Measurements from ENCODE around the gene AVPR2. TPM values are rescaled to one million over a fixed set of nuclear protein-coding genes. Genes with fewer than 3 reads are reported as not detected.

AVPR2 gene
- total RNA-seq, 1 experiment from 2014 or later, result 10.6 TPM

DNA sequence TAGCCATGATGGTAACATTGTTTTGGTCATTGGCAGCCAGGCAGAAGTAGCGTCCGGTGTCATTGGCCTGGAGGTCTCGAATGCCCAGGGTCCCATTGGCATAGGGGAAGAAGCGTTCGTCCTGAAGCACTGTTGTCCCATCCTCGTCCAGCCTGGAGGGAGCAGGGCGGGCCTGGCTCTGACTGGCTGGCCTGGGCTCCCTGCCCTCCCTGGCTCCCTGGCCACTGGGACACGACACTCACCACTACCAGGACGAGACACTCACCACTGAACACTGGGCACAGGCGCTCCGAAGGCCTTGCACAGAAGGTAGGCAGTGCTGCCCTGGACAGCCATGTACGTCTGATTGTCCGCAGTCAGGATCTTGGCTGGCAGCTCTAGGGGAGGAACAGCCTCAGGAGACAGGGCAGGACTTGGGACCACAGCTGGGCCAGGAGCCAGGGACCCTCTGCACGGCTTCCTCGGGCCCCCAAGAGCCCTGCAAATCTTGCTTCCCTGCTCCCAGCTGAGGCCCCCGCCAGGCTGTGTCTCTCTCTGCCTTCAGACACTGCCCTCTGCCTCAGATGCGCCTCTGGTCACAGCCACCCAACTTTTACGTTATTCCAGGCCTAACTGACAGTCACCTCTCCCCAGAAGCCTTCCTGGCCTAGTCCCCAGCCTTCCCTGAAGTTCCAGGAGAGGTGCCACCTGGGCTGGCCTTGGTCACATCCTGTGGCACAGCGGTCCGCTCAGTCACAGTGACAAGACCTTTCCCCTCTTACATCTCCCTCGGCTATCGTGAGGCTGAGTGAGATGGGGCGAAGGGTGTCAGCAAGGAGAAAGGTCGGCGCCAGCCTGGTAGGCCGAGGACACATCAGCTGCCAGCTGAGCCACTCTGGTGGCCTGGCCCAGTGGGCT is 35.6 kb upstream of the AVPR2 start:
- H3K27me3 ChIP-seq (ENCODE audit: control insufficient read depth, insufficient read depth, low read length), result no peaks in the 10 kb centered on the region
- H3K4me1 ChIP-seq (ENCODE audit: control insufficient read depth, insufficient read depth, low read length), result peaks cover 3% of the 10 kb centered on the region
- ChIA-PET CTCF (no interaction called here), POLR2A (no interaction called here)
- no peak overlapping the region for H3K4me3 ChIP-seq (ENCODE audit: low read depth in 2 of 2, low read length in 2 of 2)
- no TSS peak for BruUV-seq (replicated peaks)
- in situ Hi-C loops (cut with HindIII; ENCODE audit: low pct_unique_long_range_greater_than_20kb, low sequenced_read_pairs) (no loop called here), intact Hi-C loops (cut with micrococcal nuclease; ENCODE audit: unreplicated experiment) (no loop called here)
- no peaks in the 10 kb centered on the region for H3K9me3 ChIP-seq (ENCODE audit: control insufficient read depth, insufficient read depth, low read depth, low read length)
- no peaks in the 10 kb centered on the region; the same call in 1 of the 2 replicates for H3K36me3 ChIP-seq (ENCODE audit: control insufficient read depth, insufficient read depth, low read length)
- ATAC-seq (no peak), DNase-seq (ENCODE audit: low read depth, low spot score) (no peak)
- H3K27ac ChIP-seq (ENCODE audit: low read length), result no peak overlapping the region
- no peak for TF ChIP-seq TCF7L2 (IDR thresholded peaks at IDR 0.05; ENCODE audit: low read depth, low read length)
- TF ChIP-seq, protein P1, sequence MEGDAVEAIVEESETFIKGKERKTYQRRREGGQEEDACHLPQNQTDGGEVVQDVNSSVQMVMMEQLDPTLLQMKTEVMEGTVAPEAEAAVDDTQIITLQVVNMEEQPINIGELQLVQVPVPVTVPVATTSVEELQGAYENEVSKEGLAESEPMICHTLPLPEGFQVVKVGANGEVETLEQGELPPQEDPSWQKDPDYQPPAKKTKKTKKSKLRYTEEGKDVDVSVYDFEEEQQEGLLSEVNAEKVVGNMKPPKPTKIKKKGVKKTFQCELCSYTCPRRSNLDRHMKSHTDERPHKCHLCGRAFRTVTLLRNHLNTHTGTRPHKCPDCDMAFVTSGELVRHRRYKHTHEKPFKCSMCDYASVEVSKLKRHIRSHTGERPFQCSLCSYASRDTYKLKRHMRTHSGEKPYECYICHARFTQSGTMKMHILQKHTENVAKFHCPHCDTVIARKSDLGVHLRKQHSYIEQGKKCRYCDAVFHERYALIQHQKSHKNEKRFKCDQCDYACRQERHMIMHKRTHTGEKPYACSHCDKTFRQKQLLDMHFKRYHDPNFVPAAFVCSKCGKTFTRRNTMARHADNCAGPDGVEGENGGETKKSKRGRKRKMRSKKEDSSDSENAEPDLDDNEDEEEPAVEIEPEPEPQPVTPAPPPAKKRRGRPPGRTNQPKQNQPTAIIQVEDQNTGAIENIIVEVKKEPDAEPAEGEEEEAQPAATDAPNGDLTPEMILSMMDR (IDR thresholded peaks at IDR 0.05), result no peak
- no peak for TF ChIP-seq POLR2AphosphoS5 (IDR thresholded peaks at IDR 0.05; ENCODE audit: low read depth, low read length)
- no peak for TF ChIP-seq SIN3A (IDR thresholded peaks at IDR 0.05; ENCODE audit: borderline replicate concordance, insufficient read depth, low read depth, low read length)
- TF ChIP-seq, protein P2, sequence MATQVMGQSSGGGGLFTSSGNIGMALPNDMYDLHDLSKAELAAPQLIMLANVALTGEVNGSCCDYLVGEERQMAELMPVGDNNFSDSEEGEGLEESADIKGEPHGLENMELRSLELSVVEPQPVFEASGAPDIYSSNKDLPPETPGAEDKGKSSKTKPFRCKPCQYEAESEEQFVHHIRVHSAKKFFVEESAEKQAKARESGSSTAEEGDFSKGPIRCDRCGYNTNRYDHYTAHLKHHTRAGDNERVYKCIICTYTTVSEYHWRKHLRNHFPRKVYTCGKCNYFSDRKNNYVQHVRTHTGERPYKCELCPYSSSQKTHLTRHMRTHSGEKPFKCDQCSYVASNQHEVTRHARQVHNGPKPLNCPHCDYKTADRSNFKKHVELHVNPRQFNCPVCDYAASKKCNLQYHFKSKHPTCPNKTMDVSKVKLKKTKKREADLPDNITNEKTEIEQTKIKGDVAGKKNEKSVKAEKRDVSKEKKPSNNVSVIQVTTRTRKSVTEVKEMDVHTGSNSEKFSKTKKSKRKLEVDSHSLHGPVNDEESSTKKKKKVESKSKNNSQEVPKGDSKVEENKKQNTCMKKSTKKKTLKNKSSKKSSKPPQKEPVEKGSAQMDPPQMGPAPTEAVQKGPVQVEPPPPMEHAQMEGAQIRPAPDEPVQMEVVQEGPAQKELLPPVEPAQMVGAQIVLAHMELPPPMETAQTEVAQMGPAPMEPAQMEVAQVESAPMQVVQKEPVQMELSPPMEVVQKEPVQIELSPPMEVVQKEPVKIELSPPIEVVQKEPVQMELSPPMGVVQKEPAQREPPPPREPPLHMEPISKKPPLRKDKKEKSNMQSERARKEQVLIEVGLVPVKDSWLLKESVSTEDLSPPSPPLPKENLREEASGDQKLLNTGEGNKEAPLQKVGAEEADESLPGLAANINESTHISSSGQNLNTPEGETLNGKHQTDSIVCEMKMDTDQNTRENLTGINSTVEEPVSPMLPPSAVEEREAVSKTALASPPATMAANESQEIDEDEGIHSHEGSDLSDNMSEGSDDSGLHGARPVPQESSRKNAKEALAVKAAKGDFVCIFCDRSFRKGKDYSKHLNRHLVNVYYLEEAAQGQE (IDR thresholded peaks at IDR 0.05; ENCODE audit: insufficient read depth in 1 of 2, low read depth in 2 of 2, low read length in 1 of 2), result no peak

DNA sequence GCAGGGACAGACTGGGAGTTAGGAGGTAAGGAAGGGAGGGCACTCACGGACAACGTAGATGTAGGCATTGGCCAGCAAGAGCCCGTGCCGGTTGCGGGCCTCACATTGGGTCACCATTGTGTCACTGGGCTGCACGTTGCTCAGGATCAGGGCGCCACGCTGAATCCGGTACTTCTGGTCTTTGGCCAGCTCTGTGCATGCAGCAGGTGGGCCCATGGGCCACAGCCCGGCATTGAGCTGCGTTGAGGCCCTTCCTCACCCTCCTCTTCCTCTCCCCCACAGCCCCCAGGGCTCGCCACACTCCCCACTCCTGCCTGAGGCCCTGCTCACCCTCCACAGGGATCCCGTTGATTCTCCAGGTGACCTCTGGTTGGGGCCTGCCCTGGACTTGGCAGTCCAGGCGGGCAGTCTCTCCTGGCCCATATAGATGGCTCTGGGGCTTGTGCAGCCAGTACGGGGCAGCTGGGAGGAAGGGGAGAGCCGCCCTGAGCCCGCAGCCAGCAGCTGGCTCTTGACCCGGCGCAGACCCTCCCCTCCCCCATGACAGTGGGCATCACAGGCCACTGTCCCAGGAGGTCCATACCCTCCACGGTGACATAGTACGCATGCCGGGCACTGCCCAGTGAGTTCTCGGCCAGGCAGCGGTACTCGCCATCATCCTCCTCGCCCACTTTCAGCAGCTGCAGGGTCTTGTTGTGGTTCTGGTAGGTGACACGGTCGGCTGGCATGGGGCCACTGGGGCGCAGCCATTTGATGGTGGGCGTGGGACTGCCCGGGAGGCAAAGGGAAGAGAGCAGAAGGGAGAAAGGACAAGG is 34.8 kb upstream of the AVPR2 start:
- ChIA-PET CTCF (no interaction called here), POLR2A (interaction anchor here (0.5 kb wide), 1 partner anchor 20 kb away, joined by 13 read pairs; no protein-coding TSS in a partner anchor)
- Histone ChIP-seq H3K27me3 (ENCODE audit: control insufficient read depth, insufficient read depth, low read length) (no peaks in the 10 kb centered on the region), H3K4me1 (ENCODE audit: control insufficient read depth, insufficient read depth, low read length) (peaks cover 10% of the 10 kb centered on the region), H3K4me3 (ENCODE audit: low read depth in 2 of 2, low read length in 2 of 2) (no peak overlapping the region), H3K36me3 (ENCODE audit: control insufficient read depth, insufficient read depth, low read length) (no peaks in the 10 kb centered on the region; the same call in 1 of the 2 replicates), H3K27ac (ENCODE audit: low read length) (no peak overlapping the region), H3K9me3 (ENCODE audit: control insufficient read depth, insufficient read depth, low read depth, low read length) (no peaks in the 10 kb centered on the region)
- TSS peak; percentile 64 for BruUV-seq (replicated peaks)
- no peak for ATAC-seq
- in situ Hi-C loops (cut with HindIII; ENCODE audit: low pct_unique_long_range_greater_than_20kb, low sequenced_read_pairs) (no loop called here), intact Hi-C loops (cut with micrococcal nuclease; ENCODE audit: unreplicated experiment) (no loop called here)
- no peak for TF ChIP-seq TCF7L2 (IDR thresholded peaks at IDR 0.05; ENCODE audit: low read depth, low read length)
- TF ChIP-seq, protein P1 (IDR thresholded peaks at IDR 0.05), result no peak
- TF ChIP-seq, protein P2 (IDR thresholded peaks at IDR 0.05; ENCODE audit: insufficient read depth in 1 of 2, low read depth in 2 of 2, low read length in 1 of 2), result no peak
- TF ChIP-seq POLR2AphosphoS5 (IDR thresholded peaks at IDR 0.05; ENCODE audit: low read depth, low read length), result no peak
- TF ChIP-seq SIN3A (IDR thresholded peaks at IDR 0.05; ENCODE audit: borderline replicate concordance, insufficient read depth, low read depth, low read length), result no peak
- DNase-seq (ENCODE audit: low read depth, low spot score), result no peak
